HepG2 (cell line): Measurements from ENCODE around the gene QSOX2. TPM values are rescaled to one million over a fixed set of nuclear protein-coding genes. Genes with fewer than 3 reads are reported as not detected.

Experiments used
- ATAC-seq: fragments of 200-7000 bp; cut with Tn5 transposase; 3 replicates; pipeline ENCODE4 v1.9.1; 2020; ENCODE audit warnings: mild to moderate bottlenecking, moderate library complexity
- BruUV-seq: library from RNA; stranded (reverse); fragments of 400-500 nt; replicated peaks from 2 replicates; lab custom pipeline; 2021; lab: Mats Ljungman, UMichigan
- CTCF ChIA-PET: fragments of 300-600 bp; formaldehyde crosslinking; extraction: SDS; loops from one replicate; lab custom pipeline; 2021; ENCODE audit warnings: low total read pairs, inconsistent platforms, low intra/inter-chr PET ratio; lab: Yijun Ruan, JAX
- POLR2A ChIA-PET: fragments of 350-600 bp; sonication (Branson Sonifier 250); formaldehyde crosslinking; loops from one replicate; lab custom pipeline; 2020; ENCODE audit warnings: antibody characterized with exemption, inconsistent platforms; lab: Yijun Ruan, JAX
- DNase-seq: peaks from one replicate; pipeline ENCODE4 v3.0.0-alpha.2; 2015; ENCODE audit warnings: low spot score
- FAIRE-seq: peaks from 3 replicates; lab custom pipeline; 2011; peaks lifted over from hg19 to GRCh38; lab: Jason Lieb, UNC
- H2AFZ ChIP-seq: one replicate; pipeline ENCODE4 v1.6.1; 2011; ENCODE audit warnings: low read length, inconsistent platforms
- H3K27ac ChIP-seq: fragments of 300-600 bp; 3 replicates; pipeline ENCODE4 v1.8.0; 2011; ENCODE audit warnings: mixed run types, mild to moderate bottlenecking, mixed read lengths, low read length, inconsistent platforms; ENCODE audit not compliant: insufficient read depth; ENCODE audit errors: extremely low read length
- H3K27me3 ChIP-seq, 2 experiments: fragments of 200-600 bp in 1 of 2; 2 replicates in 1 of 2; 3 replicates in 1 of 2; pipeline versions ENCODE4 v1.6.0 to v1.8.0; 2011; ENCODE audit warnings: low read length in 2 of 2, mild to moderate bottlenecking in 2 of 2, moderate library complexity in 2 of 2, inconsistent platforms in 1 of 2; ENCODE audit not compliant: insufficient read depth in 2 of 2, control insufficient read depth in 1 of 2
- H3K36me3 ChIP-seq, 2 experiments: fragments of 200-600 bp in 1 of 2; replicated peaks in 1 of 2; 2 replicates in 1 of 2; 3 replicates in 1 of 2; pipeline versions ENCODE4 v1.5.1 to v1.8.0; 2011; ENCODE audit warnings: low read length in 2 of 2, inconsistent platforms in 1 of 2; ENCODE audit not compliant: insufficient read depth in 2 of 2, control insufficient read depth in 1 of 2
- H3K4me1 ChIP-seq: 2 replicates; pipeline ENCODE4 v1.5.1; 2012; ENCODE audit warnings: low read length, inconsistent platforms; ENCODE audit not compliant: insufficient read depth
- H3K4me2 ChIP-seq: 2 replicates; pipeline ENCODE4 v1.6.0; 2011; ENCODE audit warnings: low read depth, low read length, inconsistent platforms
- H3K4me3 ChIP-seq, 3 experiments: fragments of 200-600 bp in 1 of 3; sonication (generic), shearing (Covaris generic) in 1 of 3; replicated peaks in 1 of 3; 2 replicates each; pipeline ENCODE4 v1.5.1; 2011 to 2016; ENCODE audit warnings: low read length in 3 of 3, inconsistent platforms in 2 of 3, low read depth in 2 of 3, mild to moderate bottlenecking in 2 of 3, control low read depth in 1 of 3, mixed read lengths in 1 of 3; ENCODE audit not compliant: insufficient read depth in 1 of 3
- H3K79me2 ChIP-seq: one replicate; pipeline ENCODE4 v1.6.1; 2011; ENCODE audit warnings: low read length, inconsistent platforms; ENCODE audit not compliant: insufficient read depth
- H3K9ac ChIP-seq: 2 replicates; pipeline ENCODE4 v1.6.0; 2011; ENCODE audit warnings: mild to moderate bottlenecking, low read depth, low read length, inconsistent platforms; ENCODE audit not compliant: insufficient read depth
- H3K9me3 ChIP-seq: 2 replicates; pipeline ENCODE4 v1.5.1; 2012; ENCODE audit warnings: mild to moderate bottlenecking, low read length
- H4K20me1 ChIP-seq: 2 replicates; pipeline ENCODE4 v1.6.0; 2011; ENCODE audit warnings: inconsistent platforms, mild to moderate bottlenecking, low read length, moderate library complexity; ENCODE audit not compliant: insufficient read depth
- ATF7-NPFF ChIP-seq: sonication (generic); formaldehyde crosslinking; IDR thresholded peaks from 2 replicates; pipeline ENCODE4 v1.8.1; 2023; ENCODE audit warnings: mild to moderate bottlenecking, low read depth, missing genetic modification reagents, moderate library complexity
- HDAC1 ChIP-seq: sonication (generic); formaldehyde crosslinking; IDR thresholded peaks from 2 replicates; pipeline ENCODE4 v1.5.1; 2020; ENCODE audit warnings: mild to moderate bottlenecking, missing genetic modification reagents
- JDP2 ChIP-seq: sonication (generic); formaldehyde crosslinking; IDR thresholded peaks from 2 replicates; pipeline ENCODE4 v1.8.1; 2022; ENCODE audit warnings: missing genetic modification reagents, borderline replicate concordance
- KMT2B ChIP-seq: IDR thresholded peaks from 2 replicates; pipeline ENCODE4 v1.6.1; 2016; ENCODE audit warnings: missing genetic modification reagents, missing compliant biosample characterization
- ZSCAN30 ChIP-seq: sonication (generic); formaldehyde crosslinking; IDR thresholded peaks from 2 replicates; pipeline ENCODE4 v1.5.0; 2020; ENCODE audit warnings: mild to moderate bottlenecking, missing genetic modification reagents
- WGBS: methylation state at CpG from one replicate; pipeline ENCODE4 v1.1.6; 2017; ENCODE audit warnings: low lambda C conversion rate; 5-methylcytosine and 5-hydroxymethylcytosine counted together
- in situ Hi-C: cut with HindIII; loops from 2 replicates; pipeline ENCODE4 v1.10.0; 2017; ENCODE audit warnings: low pct_unique_long_range_greater_than_20kb; ENCODE audit not compliant: extremely low pct_ligation_motif_present
- intact Hi-C: fragments of 100-400 bp; cut with micrococcal nuclease; formaldehyde crosslinking; loops from one replicate; pipeline ENCODE4 v1.10.0; 2022; ENCODE audit not compliant: unreplicated experiment
- polyA plus RNA-seq, 8 experiments: library from polyadenylated mRNA; depleted of rRNA in 3 of 8; stranded (reverse) in 7 of 8; unstranded in 1 of 8; fragments of >200 nt; fragmentation: Illumina TruSeq in 4 of 8; extraction: Trizol in 4 of 8; gene quantifications; 2 replicates each; pipeline versions ENCODE4 v1.2.1 to v1.2.3, GENCODE V29; 2011 to 2016; ENCODE audit warnings: low read depth in 4 of 8, missing spikeins in 1 of 8, mixed read lengths in 1 of 8; ENCODE audit not compliant: insufficient read depth in 1 of 8
- total RNA-seq, 5 experiments: library from RNA; depleted of rRNA; stranded (reverse); fragments of >200 nt; fragmentation: Illumina TruSeq; extraction: Trizol; gene quantifications; 2 replicates each; pipeline ENCODE4 v1.2.3, GENCODE V29; 2016; ENCODE audit warnings: low read depth in 1 of 5
- TF ChIP-seq, protein P1 (sequence below): IDR thresholded peaks from 2 replicates; pipeline ENCODE4 v1.6.1; 2016
- TF ChIP-seq, protein P2 (sequence below): sonication (generic); formaldehyde crosslinking; IDR thresholded peaks from 2 replicates; pipeline ENCODE4 v1.4.0; 2020; ENCODE audit warnings: mild to moderate bottlenecking, missing genetic modification reagents

QSOX2 gene
- total and polyA plus RNA-seq, 2 of the 13 experiments (the other 11 are each of a cell fraction or from before 2014, with no cell fraction given) = 27.1 to 42.1 TPM

DNA sequence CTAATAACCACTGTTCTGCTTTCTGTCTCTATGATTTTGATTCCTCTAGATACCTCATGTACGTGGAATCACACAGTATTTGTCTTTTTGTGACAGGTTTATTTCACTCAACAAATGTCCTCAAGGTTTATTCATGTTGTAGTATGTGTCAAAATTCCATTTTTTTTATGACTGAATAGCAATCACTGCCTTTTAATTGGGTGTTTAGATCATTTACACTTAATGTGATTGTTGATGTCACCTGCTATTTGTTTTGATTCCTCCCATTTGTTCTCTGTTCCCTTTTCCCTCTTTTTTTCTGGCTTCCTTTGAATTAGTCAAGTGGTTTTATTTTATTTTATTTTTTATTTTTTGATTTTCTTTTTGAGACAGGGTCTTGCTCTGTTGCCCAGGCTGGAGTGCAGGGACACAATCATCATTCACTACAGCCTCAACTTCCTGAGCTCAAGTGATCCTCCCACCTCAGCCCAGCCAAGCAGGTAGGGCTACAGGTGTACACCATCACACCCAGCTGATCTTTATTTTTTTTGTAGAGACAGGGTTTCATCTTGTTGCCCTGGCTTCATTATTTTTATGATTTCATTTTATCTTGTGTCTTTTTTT lies 82.3 kb downstream of the QSOX2 start:
- no peak overlapping the region for H3K4me3 ChIP-seq
- ChIA-PET CTCF (no interaction called here), POLR2A (interaction anchor here (1.2 kb wide), 1 partner anchor 15 kb away, joined by 3 read pairs; no protein-coding TSS in a partner anchor)
- no peaks in the 10 kb centered on the region for H3K36me3 ChIP-seq
- H3K27ac ChIP-seq = no peak overlapping the region
- H3K79me2 ChIP-seq = no peaks in the 10 kb centered on the region
- no peak overlapping the region for H2AFZ ChIP-seq
- FAIRE-seq (no peak), ATAC-seq (no peak), DNase-seq (no peak)
- in situ Hi-C loops = no loop called here
- no peak overlapping the region for H3K9ac ChIP-seq
- H3K9me3 ChIP-seq = no peaks in the 10 kb centered on the region
- 2% methylated on average over 1 of the region's 1 CpG for WGBS
- H3K4me1 ChIP-seq = peaks cover 1% of the 10 kb centered on the region; the same call in 1 of the 2 replicates
- TF ChIP-seq JDP2 (CRISPR knock-in tag) (no peak), ZSCAN30 (CRISPR knock-in tag) (no peak), HDAC1 (CRISPR knock-in tag) (no peak), ATF7-NPFF (CRISPR knock-in tag) (no peak), KMT2B (no peak)
- TF ChIP-seq, protein P1, sequence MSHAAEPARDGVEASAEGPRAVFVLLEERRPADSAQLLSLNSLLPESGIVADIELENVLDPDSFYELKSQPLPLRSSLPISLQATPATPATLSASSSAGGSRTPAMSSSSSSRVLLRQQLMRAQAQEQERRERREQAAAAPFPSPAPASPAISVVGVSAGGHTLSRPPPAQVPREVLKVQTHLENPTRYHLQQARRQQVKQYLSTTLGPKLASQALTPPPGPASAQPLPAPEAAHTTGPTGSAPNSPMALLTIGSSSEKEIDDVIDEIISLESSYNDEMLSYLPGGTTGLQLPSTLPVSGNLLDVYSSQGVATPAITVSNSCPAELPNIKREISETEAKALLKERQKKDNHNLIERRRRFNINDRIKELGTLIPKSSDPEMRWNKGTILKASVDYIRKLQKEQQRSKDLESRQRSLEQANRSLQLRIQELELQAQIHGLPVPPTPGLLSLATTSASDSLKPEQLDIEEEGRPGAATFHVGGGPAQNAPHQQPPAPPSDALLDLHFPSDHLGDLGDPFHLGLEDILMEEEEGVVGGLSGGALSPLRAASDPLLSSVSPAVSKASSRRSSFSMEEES (CRISPR knock-in tag) = no peak
- TF ChIP-seq, protein P2, sequence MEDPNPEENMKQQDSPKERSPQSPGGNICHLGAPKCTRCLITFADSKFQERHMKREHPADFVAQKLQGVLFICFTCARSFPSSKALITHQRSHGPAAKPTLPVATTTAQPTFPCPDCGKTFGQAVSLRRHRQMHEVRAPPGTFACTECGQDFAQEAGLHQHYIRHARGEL (CRISPR knock-in tag) = no peak
- H3K4me2 ChIP-seq = no peak overlapping the region
- peaks cover 3 to 21% of the 10 kb centered on the region in 2 experiments; a peak in 4 of 5 replicates for H3K27me3 ChIP-seq
- intact Hi-C loops = no loop called here
- no TSS peak for BruUV-seq
- no peaks in the 10 kb centered on the region for H4K20me1 ChIP-seq
